Endothelial cell of umbilical vein (primary cell): ENCODE data around the gene COL28A1.

Source experiments
- CTCF ChIP-seq, 2 donors: IDR thresholded peaks; 1 replicate in 1 of 2; 2 replicates in 1 of 2; pipeline ENCODE4 v1.5.1; 2011; ENCODE audit warnings: low read length in 2 of 2, mild to moderate bottlenecking in 2 of 2, moderate library complexity in 2 of 2, control low read depth in 1 of 2, inconsistent platforms in 1 of 2, low read depth in 1 of 2; ENCODE audit not compliant: insufficient read depth in 1 of 2; ENCODE audit errors: extremely low read depth in 1 of 2
- EZH2 ChIP-seq: IDR thresholded peaks from 2 replicates; pipeline ENCODE4 v1.6.1; 2012; ENCODE audit warnings: borderline replicate concordance, low read depth, mild to moderate bottlenecking, moderate library complexity, low read length, inconsistent platforms; ENCODE audit not compliant: severe bottlenecking
- FOS ChIP-seq: IDR thresholded peaks from 2 replicates; pipeline ENCODE4 v1.6.1; 2011; ENCODE audit warnings: mild to moderate bottlenecking, low read length, moderate library complexity, borderline replicate concordance; ENCODE audit not compliant: insufficient read depth
- GATA2 ChIP-seq: IDR thresholded peaks from 2 replicates; pipeline ENCODE4 v1.7.0; 2011; ENCODE audit warnings: low read depth, mild to moderate bottlenecking, moderate library complexity, mixed read lengths, low read length; ENCODE audit not compliant: insufficient read length, insufficient read depth
- JUN ChIP-seq: IDR thresholded peaks from 2 replicates; pipeline ENCODE4 v1.6.1; 2011; ENCODE audit warnings: borderline replicate concordance, low read depth; ENCODE audit not compliant: insufficient read length, insufficient read depth
- MAX ChIP-seq: IDR thresholded peaks from 2 replicates; pipeline ENCODE4 v1.6.1; 2011; ENCODE audit not compliant: insufficient read depth, insufficient read length
- MYC ChIP-seq: IDR thresholded peaks from one replicate; pipeline ENCODE4 v1.6.1; 2011; ENCODE audit warnings: mild to moderate bottlenecking, low read depth, low read length
- POLR2A ChIP-seq: IDR thresholded peaks from 2 replicates; pipeline ENCODE4 v1.6.1; 2012; ENCODE audit warnings: low read depth, mild to moderate bottlenecking, control low read depth, low read length
- POLR2AphosphoS5 ChIP-seq: IDR thresholded peaks from 2 replicates; pipeline ENCODE4 v1.6.1; 2012; ENCODE audit warnings: low read depth, mild to moderate bottlenecking, control low read depth, low read length, moderate library complexity; ENCODE audit not compliant: insufficient read depth

GRCh38 chr7:7417414-7417813, 118.3 kb downstream of the COL28A1 start:
- TF ChIP-seq CTCF (IDR thresholded peaks at IDR 0.05; ENCODE audit: extremely low read depth in 1 of 2, insufficient read depth in 1 of 2, low read depth in 1 of 2, low read length in 2 of 2), result no peak
- TF ChIP-seq EZH2, result no peak
- no peak for TF ChIP-seq POLR2A
- no peak for TF ChIP-seq MAX
- no peak for TF ChIP-seq POLR2AphosphoS5
- TF ChIP-seq FOS, result no peak
- no peak for TF ChIP-seq JUN
- no peak for TF ChIP-seq GATA2
- no peak for TF ChIP-seq MYC
